ENCODE data around the gene AP3S2. TPM values are rescaled to one million over a fixed set of nuclear protein-coding genes. Genes with fewer than 3 reads are reported as not detected.

The AP3S2 gene
- total RNA-seq, 1 experiment from 2014 or later: 23.3 TPM

- Histone ChIP-seq H4K20me1 (ENCODE audit: insufficient read depth) (no peaks in the 10 kb centered on the region), H2AFZ (ENCODE audit: low read depth, low read length, poor library complexity, severe bottlenecking) (no peak overlapping the region), H3K4me1 (ENCODE audit: control insufficient read depth in 1 of 2, insufficient read depth in 2 of 2, low read length in 2 of 2) (peaks cover 4% of the 10 kb centered on the region in 2 experiments; a peak in 1 of 4 replicates), H3K4me3 (replicated peaks in 1 of 2; ENCODE audit: low read depth in 1 of 2, low read length in 2 of 2) (no peak overlapping the region), H3K4me2 (ENCODE audit: low read length) (no peak overlapping the region), H3K9me3 (ENCODE audit: control insufficient read depth in 1 of 2, insufficient read depth in 1 of 2, low read depth in 1 of 2, low read length in 2 of 2) (no peaks in the 10 kb centered on the region), H3K9me2 (ENCODE audit: insufficient read depth) (no peaks in the 10 kb centered on the region), H3K79me2 (ENCODE audit: insufficient read depth, low read length) (no peaks in the 10 kb centered on the region), H3K9ac (ENCODE audit: low read length) (no peak overlapping the region), H3K27ac (ENCODE audit: low read depth, low read length) (no peak overlapping the region), H3K36me3 (ENCODE audit: control insufficient read depth in 1 of 2, insufficient read depth in 2 of 2, low read length in 2 of 2) (no peaks in the 10 kb centered on the region), H3K27me3 (ENCODE audit: insufficient read depth, low read length) (no peaks in the 10 kb centered on the region)
- ChIA-PET POLR2A (no interaction called here), RAD21 (ENCODE audit: low non-redundant PET in 1 of 2, low total read pairs in 2 of 2, uncharacterized antibody in 2 of 2, unreplicated experiment in 2 of 2) (no interaction called here), CTCF (no interaction called here)
- DNase-seq (ENCODE audit: low read depth, low spot score) (no peak), ATAC-seq (no peak)
- intact Hi-C loops (cut with micrococcal nuclease): no loop called here
- TF ChIP-seq, protein P1, sequence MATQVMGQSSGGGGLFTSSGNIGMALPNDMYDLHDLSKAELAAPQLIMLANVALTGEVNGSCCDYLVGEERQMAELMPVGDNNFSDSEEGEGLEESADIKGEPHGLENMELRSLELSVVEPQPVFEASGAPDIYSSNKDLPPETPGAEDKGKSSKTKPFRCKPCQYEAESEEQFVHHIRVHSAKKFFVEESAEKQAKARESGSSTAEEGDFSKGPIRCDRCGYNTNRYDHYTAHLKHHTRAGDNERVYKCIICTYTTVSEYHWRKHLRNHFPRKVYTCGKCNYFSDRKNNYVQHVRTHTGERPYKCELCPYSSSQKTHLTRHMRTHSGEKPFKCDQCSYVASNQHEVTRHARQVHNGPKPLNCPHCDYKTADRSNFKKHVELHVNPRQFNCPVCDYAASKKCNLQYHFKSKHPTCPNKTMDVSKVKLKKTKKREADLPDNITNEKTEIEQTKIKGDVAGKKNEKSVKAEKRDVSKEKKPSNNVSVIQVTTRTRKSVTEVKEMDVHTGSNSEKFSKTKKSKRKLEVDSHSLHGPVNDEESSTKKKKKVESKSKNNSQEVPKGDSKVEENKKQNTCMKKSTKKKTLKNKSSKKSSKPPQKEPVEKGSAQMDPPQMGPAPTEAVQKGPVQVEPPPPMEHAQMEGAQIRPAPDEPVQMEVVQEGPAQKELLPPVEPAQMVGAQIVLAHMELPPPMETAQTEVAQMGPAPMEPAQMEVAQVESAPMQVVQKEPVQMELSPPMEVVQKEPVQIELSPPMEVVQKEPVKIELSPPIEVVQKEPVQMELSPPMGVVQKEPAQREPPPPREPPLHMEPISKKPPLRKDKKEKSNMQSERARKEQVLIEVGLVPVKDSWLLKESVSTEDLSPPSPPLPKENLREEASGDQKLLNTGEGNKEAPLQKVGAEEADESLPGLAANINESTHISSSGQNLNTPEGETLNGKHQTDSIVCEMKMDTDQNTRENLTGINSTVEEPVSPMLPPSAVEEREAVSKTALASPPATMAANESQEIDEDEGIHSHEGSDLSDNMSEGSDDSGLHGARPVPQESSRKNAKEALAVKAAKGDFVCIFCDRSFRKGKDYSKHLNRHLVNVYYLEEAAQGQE (IDR thresholded peaks at IDR 0.05; ENCODE audit: low read depth): no peak
- TF ChIP-seq, protein P2, sequence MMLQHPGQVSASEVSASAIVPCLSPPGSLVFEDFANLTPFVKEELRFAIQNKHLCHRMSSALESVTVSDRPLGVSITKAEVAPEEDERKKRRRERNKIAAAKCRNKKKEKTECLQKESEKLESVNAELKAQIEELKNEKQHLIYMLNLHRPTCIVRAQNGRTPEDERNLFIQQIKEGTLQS (IDR thresholded peaks at IDR 0.05): no peak
- no peak for TF ChIP-seq EZH2phosphoT487 (IDR thresholded peaks at IDR 0.05; ENCODE audit: borderline replicate concordance)
- TF ChIP-seq POLR2AphosphoS5 (IDR thresholded peaks at IDR 0.05; ENCODE audit: low read depth, low read length): no peak
- TF ChIP-seq RAD21 (IDR thresholded peaks at IDR 0.05; ENCODE audit: low read depth): no peak
- no peak for TF ChIP-seq JUND (IDR thresholded peaks at IDR 0.05)
- TF ChIP-seq YY1 (IDR thresholded peaks at IDR 0.05; ENCODE audit: extremely low read depth, insufficient replicate concordance, low read depth, low read length): no peak
- TF ChIP-seq EZH2 (IDR thresholded peaks at IDR 0.05): no peak
- TF ChIP-seq ZBTB33 (IDR thresholded peaks at IDR 0.05; ENCODE audit: extremely low read depth, insufficient replicate concordance, low read length): no peak
- TF ChIP-seq FOSL1 (IDR thresholded peaks at IDR 0.05; ENCODE audit: low read depth): no peak
- TF ChIP-seq CEBPB (IDR thresholded peaks at IDR 0.05; ENCODE audit: low read depth): no peak
- TF ChIP-seq, protein P3, sequence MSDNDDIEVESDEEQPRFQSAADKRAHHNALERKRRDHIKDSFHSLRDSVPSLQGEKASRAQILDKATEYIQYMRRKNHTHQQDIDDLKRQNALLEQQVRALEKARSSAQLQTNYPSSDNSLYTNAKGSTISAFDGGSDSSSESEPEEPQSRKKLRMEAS (IDR thresholded peaks at IDR 0.05): no peak
- TF ChIP-seq SP1 (IDR thresholded peaks at IDR 0.05; ENCODE audit: low read depth): no peak
- no peak for TF ChIP-seq SRF (IDR thresholded peaks at IDR 0.05; ENCODE audit: low read depth)
- no TSS peak for BruUV-seq (replicated peaks)
Observed at GRCh38 chr15:89794627-89795241, 99.1 kb downstream of the AP3S2 start.
